GM23248 (cell line): ENCODE data around the gene TBC1D1.

Experiments used
- EZH2 ChIP-seq: fragments of 200-600 bp; sonication (generic); IDR thresholded peaks from 2 replicates; pipeline ENCODE4 v1.6.1; 2018; ENCODE audit warnings: antibody characterized with exemption, mild to moderate bottlenecking; ENCODE audit not compliant: insufficient read depth, poor library complexity, severe bottlenecking
- EZH2phosphoT487 ChIP-seq: fragments of 200-600 bp; sonication (generic); IDR thresholded peaks from 2 replicates; pipeline ENCODE4 v1.6.1; 2018; ENCODE audit warnings: antibody characterized with exemption, moderate library complexity, mild to moderate bottlenecking, low read depth; ENCODE audit not compliant: insufficient read depth

GRCh38 chr4:38164346-38164745 lies 273.5 kb downstream of the TBC1D1 start:
- no peak for TF ChIP-seq EZH2
- no peak for TF ChIP-seq EZH2phosphoT487
